ENCODE results near the gene CFAP299.

Gene CFAP299

DNA sequence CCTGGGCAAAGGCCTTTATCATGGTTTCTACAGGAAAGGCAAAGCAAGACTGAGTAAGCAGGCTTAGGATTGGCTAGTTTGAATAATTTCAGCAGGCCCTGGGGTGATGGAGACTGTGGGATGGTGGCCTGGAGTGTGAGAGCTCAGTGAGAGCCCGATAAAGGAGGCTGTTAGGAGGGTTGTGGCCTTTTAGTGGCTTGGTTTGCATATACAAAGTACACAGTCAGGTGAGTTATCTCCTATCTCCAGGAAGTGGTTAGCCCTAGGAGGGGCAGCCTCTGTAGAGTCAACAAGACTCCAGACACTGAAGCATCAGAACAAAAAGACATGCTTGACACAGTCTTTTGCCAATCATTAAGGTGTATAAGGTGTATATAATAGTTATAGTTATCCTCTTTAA, 157.2 kb downstream of the CFAP299 start:
- no peaks in the 10 kb centered on the region for H3K36me3 ChIP-seq (ENCODE audit: control insufficient read depth in 1 of 2, insufficient read depth in 2 of 2, low read length in 2 of 2)
- no CpG with 5 or more reads among the region's 1 CpG for WGBS (ENCODE audit: extremely low coverage, insufficient coverage, insufficient read length)
- H4K91ac ChIP-seq (ENCODE audit: low read depth, low read length) = no peak overlapping the region
- no peak overlapping the region for H4K8ac ChIP-seq (ENCODE audit: low read depth, low read length)
- H3K23ac ChIP-seq (ENCODE audit: low read length) = no peak overlapping the region
- no peak overlapping the region for H3K18ac ChIP-seq (ENCODE audit: low read length)
- H2BK5ac ChIP-seq (ENCODE audit: low read depth, low read length, poor library complexity) = no peak overlapping the region
- H2BK12ac ChIP-seq (ENCODE audit: low read length) = no peak overlapping the region
- no peak overlapping the region for H2BK120ac ChIP-seq (ENCODE audit: insufficient read depth, low read length, poor library complexity)
- H3K27me3 ChIP-seq (ENCODE audit: insufficient read depth, low read length) = no peaks in the 10 kb centered on the region
- H3K79me1 ChIP-seq (ENCODE audit: low read length) = no peaks in the 10 kb centered on the region
- H3K9ac ChIP-seq (ENCODE audit: low read length) = no peak overlapping the region
- H2AFZ ChIP-seq (ENCODE audit: insufficient read depth, low read length, poor library complexity) = no peak overlapping the region
- H2AK5ac ChIP-seq (ENCODE audit: low read length) = no peak overlapping the region
- H3K14ac ChIP-seq (ENCODE audit: low read length) = no peak overlapping the region
- DNase-seq = no peak
- H3K27ac ChIP-seq (ENCODE audit: low read depth, low read length) = no peak overlapping the region
- peaks cover 2% of the 10 kb centered on the region for H3K9me3 ChIP-seq (ENCODE audit: insufficient read depth, low read depth, low read length)
- no peaks in the 10 kb centered on the region for H3K79me2 ChIP-seq (ENCODE audit: control insufficient read depth, insufficient read depth, low read length, poor library complexity)
- no peak overlapping the region for H4K12ac ChIP-seq (ENCODE audit: low read depth, low read length)
- no peaks in the 10 kb centered on the region for H3K4me1 ChIP-seq (ENCODE audit: control insufficient read depth in 1 of 2, insufficient read depth in 2 of 2, low read length in 2 of 2)
- no peak overlapping the region for H3K4me2 ChIP-seq (ENCODE audit: low read length)
- H3K4me3 ChIP-seq (ENCODE audit: low read depth, low read length) = no peak overlapping the region
- no peak overlapping the region for H3K4ac ChIP-seq (ENCODE audit: low read depth, low read length)

DNA sequence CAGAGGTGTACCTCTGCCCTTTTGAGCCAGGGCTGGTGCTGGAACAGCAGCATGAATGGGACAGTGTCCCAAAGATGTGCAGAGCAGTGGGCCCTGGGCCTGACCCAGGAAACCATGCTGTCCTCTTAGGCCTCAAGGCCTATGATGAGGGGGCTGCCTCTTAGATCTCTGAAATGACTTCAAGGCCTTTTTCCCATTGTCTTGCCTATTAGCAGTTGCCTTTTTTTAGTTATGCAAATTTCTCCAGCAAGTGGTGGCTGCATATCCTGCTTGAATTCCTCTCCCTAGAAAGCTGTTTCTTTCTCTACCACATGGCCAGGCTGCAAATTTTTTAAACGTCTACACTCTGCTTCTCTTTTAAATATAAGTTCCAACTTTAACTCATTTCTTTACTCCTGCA, 160.3 kb downstream of the CFAP299 start:
- H3K79me2 ChIP-seq (ENCODE audit: control insufficient read depth, insufficient read depth, low read length, poor library complexity) = no peaks in the 10 kb centered on the region
- no peaks in the 10 kb centered on the region for H3K4me1 ChIP-seq (ENCODE audit: control insufficient read depth in 1 of 2, insufficient read depth in 2 of 2, low read length in 2 of 2)
- H3K79me1 ChIP-seq (ENCODE audit: low read length) = no peaks in the 10 kb centered on the region
- no peak overlapping the region for H4K91ac ChIP-seq (ENCODE audit: low read depth, low read length)
- H2AK5ac ChIP-seq (ENCODE audit: low read length) = no peak overlapping the region
- WGBS (ENCODE audit: extremely low coverage, insufficient coverage, insufficient read length) = no CpG with 5 or more reads among the region's 1 CpG
- no peak overlapping the region for H3K4me2 ChIP-seq (ENCODE audit: low read length)
- H3K4ac ChIP-seq (ENCODE audit: low read depth, low read length) = no peak overlapping the region
- no peak overlapping the region for H3K18ac ChIP-seq (ENCODE audit: low read length)
- no peak overlapping the region for H3K23ac ChIP-seq (ENCODE audit: low read length)
- H2BK12ac ChIP-seq (ENCODE audit: low read length) = no peak overlapping the region
- no peak overlapping the region for H2BK120ac ChIP-seq (ENCODE audit: insufficient read depth, low read length, poor library complexity)
- no peak overlapping the region for H4K8ac ChIP-seq (ENCODE audit: low read depth, low read length)
- H3K4me3 ChIP-seq (ENCODE audit: low read depth, low read length) = no peak overlapping the region
- H3K27me3 ChIP-seq (ENCODE audit: insufficient read depth, low read length) = no peaks in the 10 kb centered on the region
- peaks cover 2% of the 10 kb centered on the region for H3K9me3 ChIP-seq (ENCODE audit: insufficient read depth, low read depth, low read length)
- H3K14ac ChIP-seq (ENCODE audit: low read length) = no peak overlapping the region
- no peak for DNase-seq
- no peak overlapping the region for H3K9ac ChIP-seq (ENCODE audit: low read length)
- no peak overlapping the region for H2BK5ac ChIP-seq (ENCODE audit: low read depth, low read length, poor library complexity)
- no peak overlapping the region for H3K27ac ChIP-seq (ENCODE audit: low read depth, low read length)
- no peak overlapping the region for H2AFZ ChIP-seq (ENCODE audit: insufficient read depth, low read length, poor library complexity)
- no peak overlapping the region for H4K12ac ChIP-seq (ENCODE audit: low read depth, low read length)
- H3K36me3 ChIP-seq (ENCODE audit: control insufficient read depth in 1 of 2, insufficient read depth in 2 of 2, low read length in 2 of 2) = no peaks in the 10 kb centered on the region

DNA sequence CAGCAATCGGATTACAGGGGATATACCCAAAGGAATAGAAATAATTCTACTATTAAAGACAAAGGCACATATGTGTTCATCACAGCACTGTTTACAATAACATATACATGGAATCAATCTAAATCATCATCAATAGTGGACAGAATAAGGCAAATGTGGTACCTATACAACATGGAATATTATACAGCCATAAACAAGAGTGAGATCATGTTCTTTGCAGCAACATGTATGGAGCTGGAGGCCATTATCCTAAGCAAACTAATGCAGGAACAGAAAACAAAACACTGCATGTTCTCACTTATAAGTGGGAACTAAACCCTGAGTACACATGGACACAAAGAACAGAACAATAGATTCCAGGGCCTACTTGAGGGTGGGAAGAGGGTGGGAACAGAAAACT, 163.2 kb downstream of the CFAP299 start:
- no peak overlapping the region for H2BK12ac ChIP-seq (ENCODE audit: low read length)
- H3K36me3 ChIP-seq (ENCODE audit: control insufficient read depth in 1 of 2, insufficient read depth in 2 of 2, low read length in 2 of 2) = no peaks in the 10 kb centered on the region

DNA sequence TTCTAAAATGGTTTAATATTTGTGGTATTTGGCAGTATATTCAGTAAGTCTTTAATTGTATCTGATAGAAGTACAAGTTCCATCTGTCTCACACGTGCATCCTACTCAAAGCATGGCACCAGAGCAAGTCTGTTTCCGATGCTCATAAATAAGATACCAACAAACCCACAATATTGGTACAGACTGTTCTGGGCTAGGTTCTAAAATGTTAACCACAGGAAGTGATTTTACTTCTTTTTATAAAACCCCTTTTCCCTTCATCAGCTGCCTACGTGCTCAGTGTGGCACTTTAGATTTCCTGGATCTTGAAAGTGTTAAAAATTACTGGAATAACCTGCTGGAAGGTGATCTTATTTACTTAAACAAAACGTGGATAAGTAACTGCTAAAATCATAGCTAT, 165.1 kb downstream of the CFAP299 start:
- no peak overlapping the region for H3K4me2 ChIP-seq (ENCODE audit: low read length)

More for the DNA sequence above, 163.2 kb downstream of the CFAP299 start:
- Histone ChIP-seq H3K4me3 (ENCODE audit: low read depth, low read length) (no peak overlapping the region), H4K8ac (ENCODE audit: low read depth, low read length) (no peak overlapping the region), H3K4ac (ENCODE audit: low read depth, low read length) (no peak overlapping the region), H2BK120ac (ENCODE audit: insufficient read depth, low read length, poor library complexity) (no peak overlapping the region), H3K79me2 (ENCODE audit: control insufficient read depth, insufficient read depth, low read length, poor library complexity) (no peaks in the 10 kb centered on the region), H2AK5ac (ENCODE audit: low read length) (no peak overlapping the region), H2BK5ac (ENCODE audit: low read depth, low read length, poor library complexity) (no peak overlapping the region), H3K27ac (ENCODE audit: low read depth, low read length) (no peak overlapping the region), H3K18ac (ENCODE audit: low read length) (no peak overlapping the region), H3K9me3 (ENCODE audit: insufficient read depth, low read depth, low read length) (peaks cover 2% of the 10 kb centered on the region), H3K23ac (ENCODE audit: low read length) (no peak overlapping the region), H3K27me3 (ENCODE audit: insufficient read depth, low read length) (no peaks in the 10 kb centered on the region), H3K4me2 (ENCODE audit: low read length) (no peak overlapping the region), H3K79me1 (ENCODE audit: low read length) (no peaks in the 10 kb centered on the region), H3K14ac (ENCODE audit: low read length) (no peak overlapping the region), H2AFZ (ENCODE audit: insufficient read depth, low read length, poor library complexity) (no peak overlapping the region), H4K12ac (ENCODE audit: low read depth, low read length) (no peak overlapping the region), H3K9ac (ENCODE audit: low read length) (no peak overlapping the region), H4K91ac (ENCODE audit: low read depth, low read length) (no peak overlapping the region), H3K4me1 (ENCODE audit: control insufficient read depth in 1 of 2, insufficient read depth in 2 of 2, low read length in 2 of 2) (no peaks in the 10 kb centered on the region)
- WGBS (ENCODE audit: extremely low coverage, insufficient coverage, insufficient read length) = no CpG with 5 or more reads among the region's 1 CpG
- DNase-seq = no peak

More for the DNA sequence above, 165.1 kb downstream of the CFAP299 start:
- Histone ChIP-seq H3K36me3 (ENCODE audit: control insufficient read depth in 1 of 2, insufficient read depth in 2 of 2, low read length in 2 of 2) (no peaks in the 10 kb centered on the region), H3K23ac (ENCODE audit: low read length) (no peak overlapping the region), H3K27ac (ENCODE audit: low read depth, low read length) (no peak overlapping the region), H3K4me3 (ENCODE audit: low read depth, low read length) (no peak overlapping the region), H2AFZ (ENCODE audit: insufficient read depth, low read length, poor library complexity) (no peak overlapping the region), H3K27me3 (ENCODE audit: insufficient read depth, low read length) (no peaks in the 10 kb centered on the region), H2BK12ac (ENCODE audit: low read length) (no peak overlapping the region), H3K79me1 (ENCODE audit: low read length) (no peaks in the 10 kb centered on the region), H3K4me1 (ENCODE audit: control insufficient read depth in 1 of 2, insufficient read depth in 2 of 2, low read length in 2 of 2) (no peaks in the 10 kb centered on the region), H3K18ac (ENCODE audit: low read length) (no peak overlapping the region), H4K91ac (ENCODE audit: low read depth, low read length) (no peak overlapping the region), H2BK5ac (ENCODE audit: low read depth, low read length, poor library complexity) (no peak overlapping the region), H3K14ac (ENCODE audit: low read length) (no peak overlapping the region), H3K4ac (ENCODE audit: low read depth, low read length) (no peak overlapping the region), H3K9me3 (ENCODE audit: insufficient read depth, low read depth, low read length) (peaks cover 2% of the 10 kb centered on the region), H3K79me2 (ENCODE audit: control insufficient read depth, insufficient read depth, low read length, poor library complexity) (no peaks in the 10 kb centered on the region), H2AK5ac (ENCODE audit: low read length) (no peak overlapping the region), H4K8ac (ENCODE audit: low read depth, low read length) (no peak overlapping the region), H4K12ac (ENCODE audit: low read depth, low read length) (no peak overlapping the region), H3K9ac (ENCODE audit: low read length) (no peak overlapping the region), H2BK120ac (ENCODE audit: insufficient read depth, low read length, poor library complexity) (no peak overlapping the region)
- WGBS (ENCODE audit: extremely low coverage, insufficient coverage, insufficient read length) = no CpG with 5 or more reads among the region's 4 CpGs
- DNase-seq = no peak
